Kidney (tissue), 14 donors: ENCODE results near the gene IRGM. TPM values are rescaled to one million over a fixed set of nuclear protein-coding genes. Genes with fewer than 3 reads are reported as not detected.

Experiments used
- DNase-seq, 5 donors: peaks; one replicate each; pipeline ENCODE4 v3.0.0-alpha.2; 2013 to 2020
- FAIRE-seq: peaks from 2 replicates; lab custom pipeline; 2012; peaks lifted over from hg19 to GRCh38; lab: Jason Lieb, UNC
- H3K27ac ChIP-seq, 2 donors: one replicate each; pipeline ENCODE4 v1.7.0; 2013; ENCODE audit warnings: low read depth in 2 of 2, low read length in 2 of 2, inconsistent platforms in 1 of 2
- H3K27me3 ChIP-seq: one replicate; pipeline ENCODE4 v1.7.1; 2013; ENCODE audit warnings: low read length, inconsistent platforms; ENCODE audit not compliant: control insufficient read depth, insufficient read depth
- H3K36me3 ChIP-seq, 3 donors: one replicate each; pipeline versions ENCODE4 v1.7.0 to v1.7.1; 2013; ENCODE audit warnings: low read length in 3 of 3, control low read depth in 1 of 3, inconsistent platforms in 1 of 3; ENCODE audit not compliant: insufficient read depth in 3 of 3, control insufficient read depth in 2 of 3
- H3K4me1 ChIP-seq, 3 donors: one replicate each; pipeline versions ENCODE4 v1.7.0 to v1.7.1; 2013; ENCODE audit warnings: low read length in 3 of 3, inconsistent platforms in 1 of 3, low read depth in 1 of 3; ENCODE audit not compliant: control insufficient read depth in 2 of 3, insufficient read depth in 2 of 3
- H3K4me3 ChIP-seq, 3 donors: one replicate each; pipeline versions ENCODE4 v1.7.0 to v1.8.1; 2013; ENCODE audit warnings: low read length in 3 of 3, control low read depth in 1 of 3, inconsistent platforms in 1 of 3
- H3K9ac ChIP-seq, 3 donors: one replicate each; pipeline versions ENCODE4 v1.7.0 to v1.7.1; 2013; ENCODE audit warnings: low read length in 3 of 3, control low read depth in 1 of 3, inconsistent platforms in 1 of 3
- H3K9me3 ChIP-seq, 3 donors: one replicate each; pipeline versions ENCODE4 v1.7.0 to v1.7.1; 2013; ENCODE audit warnings: low read length in 3 of 3, control low read depth in 1 of 3, inconsistent platforms in 1 of 3; ENCODE audit not compliant: control insufficient read depth in 2 of 3, insufficient read depth in 1 of 3
- intact Hi-C: fragments of 100-400 bp; cut with DNase I; formaldehyde crosslinking; loops from one replicate; pipeline ENCODE4 v1.11.1; 2022
- polyA plus RNA-seq: library from polyadenylated mRNA; stranded (reverse); fragments of 350-450 nt; fragmentation: Illumina TruSeq; extraction: RNeasy Lipid Tissue Mini Kit (QIAGEN cat#74804); gene quantifications from one replicate; pipeline ENCODE4 v1.2.3, GENCODE V29; 2014; ENCODE audit warnings: low read depth, low replicate concordance; ENCODE audit not compliant: insufficient read depth
- total RNA-seq: library from RNA; stranded (reverse); fragmentation: NEBNext Ultra II Directional; extraction: Animal tissue kit (Norgen Biotek cat#: 25700); gene quantifications from one replicate; pipeline ENCODE4 v1.2.1, GENCODE V29; 2021
- TF ChIP-seq, protein P1 (sequence below): IDR thresholded peaks from 3 replicates; pipeline ENCODE4 v1.5.1; 2012; ENCODE audit warnings: mild to moderate bottlenecking, moderate library complexity, borderline replicate concordance; ENCODE audit not compliant: insufficient read depth; ENCODE audit errors: extremely low read depth
- donor health status: control.
- donor health status: control.
- donor health status: control.
- donor health status: control.
- donor health status: control.
- donor health status: DM: yes; HTN: yes; CAD: no.
- donor health status: Normal renal cell carcinoma (clear cell type).

Gene IRGM
- total and polyA plus RNA-seq, 2 donors from 2014 or later, result 0.44 TPM; not detected in 1

GRCh38 chr5:150862070-150862469, 15.7 kb downstream of the IRGM start:
- H3K27me3 ChIP-seq, result no peaks in the 10 kb centered on the region
- H3K9ac ChIP-seq, result no peak overlapping the region
- H3K9me3 ChIP-seq, result peaks cover 0 to 18% (median 10%) of the 10 kb centered on the region in 3 donors
- intact Hi-C loops, result no loop called here
- no peak overlapping the region for H3K4me3 ChIP-seq
- no peaks in the 10 kb centered on the region for H3K36me3 ChIP-seq
- DNase-seq, result no peak
- no peak overlapping the region for H3K27ac ChIP-seq
- no peak for FAIRE-seq
- TF ChIP-seq, protein P1, sequence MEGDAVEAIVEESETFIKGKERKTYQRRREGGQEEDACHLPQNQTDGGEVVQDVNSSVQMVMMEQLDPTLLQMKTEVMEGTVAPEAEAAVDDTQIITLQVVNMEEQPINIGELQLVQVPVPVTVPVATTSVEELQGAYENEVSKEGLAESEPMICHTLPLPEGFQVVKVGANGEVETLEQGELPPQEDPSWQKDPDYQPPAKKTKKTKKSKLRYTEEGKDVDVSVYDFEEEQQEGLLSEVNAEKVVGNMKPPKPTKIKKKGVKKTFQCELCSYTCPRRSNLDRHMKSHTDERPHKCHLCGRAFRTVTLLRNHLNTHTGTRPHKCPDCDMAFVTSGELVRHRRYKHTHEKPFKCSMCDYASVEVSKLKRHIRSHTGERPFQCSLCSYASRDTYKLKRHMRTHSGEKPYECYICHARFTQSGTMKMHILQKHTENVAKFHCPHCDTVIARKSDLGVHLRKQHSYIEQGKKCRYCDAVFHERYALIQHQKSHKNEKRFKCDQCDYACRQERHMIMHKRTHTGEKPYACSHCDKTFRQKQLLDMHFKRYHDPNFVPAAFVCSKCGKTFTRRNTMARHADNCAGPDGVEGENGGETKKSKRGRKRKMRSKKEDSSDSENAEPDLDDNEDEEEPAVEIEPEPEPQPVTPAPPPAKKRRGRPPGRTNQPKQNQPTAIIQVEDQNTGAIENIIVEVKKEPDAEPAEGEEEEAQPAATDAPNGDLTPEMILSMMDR, result no peak
- no peaks in the 10 kb centered on the region for H3K4me1 ChIP-seq

DNA sequence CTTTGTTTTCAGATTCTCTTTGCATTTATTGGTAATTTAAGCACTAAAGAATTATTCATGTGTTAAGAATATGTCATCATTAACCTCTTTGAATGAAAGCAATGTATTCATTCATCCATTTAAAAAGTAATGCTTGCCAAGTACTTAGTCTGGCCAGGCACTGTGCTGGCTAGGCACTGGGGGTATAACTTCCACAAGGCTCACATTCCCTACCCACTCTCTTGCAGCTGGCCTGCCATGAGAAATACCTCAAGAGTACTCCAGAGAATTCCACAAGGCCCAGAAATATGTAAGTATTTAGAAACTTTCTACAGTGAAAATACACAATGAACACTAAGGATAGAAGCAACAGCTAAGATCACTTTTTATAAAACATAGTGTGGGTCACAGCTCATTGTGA, 33.0 kb downstream of the IRGM start:
- H3K27ac ChIP-seq, result no peak overlapping the region
- intact Hi-C loops, result no loop called here
- FAIRE-seq, result no peak
- no peak for DNase-seq
- H3K9me3 ChIP-seq, result peaks cover 1 to 41% (median 3%) of the 10 kb centered on the region in 3 donors
- no peaks in the 10 kb centered on the region for H3K27me3 ChIP-seq
- H3K36me3 ChIP-seq, result no peaks in the 10 kb centered on the region
- no peaks in the 10 kb centered on the region for H3K4me1 ChIP-seq
- no peak overlapping the region for H3K9ac ChIP-seq
- H3K4me3 ChIP-seq, result no peak overlapping the region
- TF ChIP-seq, protein P1, result no peak

- H3K4me3 ChIP-seq, result no peak overlapping the region
- FAIRE-seq (no peak), DNase-seq (no peak)
- H3K27me3 ChIP-seq, result no peaks in the 10 kb centered on the region
- H3K9me3 ChIP-seq, result peaks cover 19 to 93% (median 81%) of the 10 kb centered on the region in 3 donors
- TF ChIP-seq, protein P1, result no peak
- peaks cover 13 to 29% (median 25%) of the 10 kb centered on the region in 3 donors for H3K36me3 ChIP-seq
- intact Hi-C loops, result no loop called here
- H3K27ac ChIP-seq, result no peak overlapping the region
- no peak overlapping the region for H3K9ac ChIP-seq
- no peaks in the 10 kb centered on the region for H3K4me1 ChIP-seq
Measured at GRCh38 chr5:150895431-150896428, 49.4 kb downstream of the IRGM start.

Other genes with a start within 250 kb of the IRGM start
- 87.6 TPM for gene SYNPO, start 205.9 kb upstream of the IRGM start, total RNA-seq
- gene SYNPO, start 205.9 kb upstream of the IRGM start, polyA plus RNA-seq, result 46.3 TPM
- gene MYOZ3, start 185.3 kb upstream of the IRGM start, total RNA-seq, result 0.66 TPM
- 1.3 TPM for gene MYOZ3, start 185.3 kb upstream of the IRGM start, polyA plus RNA-seq
- gene RBM22, start 145.5 kb upstream of the IRGM start, total RNA-seq, result 44.2 TPM
- 30.0 TPM for gene RBM22, start 145.5 kb upstream of the IRGM start, polyA plus RNA-seq
- 59.1 TPM for gene DCTN4, start 87.5 kb upstream of the IRGM start, total RNA-seq
- 17.5 TPM for gene DCTN4, start 87.5 kb upstream of the IRGM start, polyA plus RNA-seq
- gene SMIM3, start 67.8 kb upstream of the IRGM start, total RNA-seq, result 23.9 TPM
- gene SMIM3, start 67.8 kb upstream of the IRGM start, polyA plus RNA-seq, result 23.0 TPM
- 6.5 TPM for gene ZNF300, start 58.5 kb downstream of the IRGM start, total RNA-seq
- 4.0 TPM for gene ZNF300, start 58.5 kb downstream of the IRGM start, polyA plus RNA-seq
- 1,327 TPM for gene GPX3, start 174.1 kb downstream of the IRGM start, total RNA-seq
- 27,893 TPM for gene GPX3, start 174.1 kb downstream of the IRGM start, polyA plus RNA-seq
- 132 TPM for gene TNIP1, start 234.5 kb downstream of the IRGM start, total RNA-seq
- 109 TPM for gene TNIP1, start 234.5 kb downstream of the IRGM start, polyA plus RNA-seq